OCI-LY7 (cell line): Measurements from ENCODE around the gene FCMR.

Experiments used
- CTCF ChIP-seq: fragments of 200-600 bp; sonication (generic); conservative IDR thresholded peaks from 2 replicates; pipeline ENCODE4 v1.5.1; 2014; ENCODE audit warnings: mild to moderate bottlenecking, antibody characterized with exemption, low read length, moderate library complexity, mixed read lengths
- EZH2phosphoT487 ChIP-seq: fragments of 200-600 bp; sonication (generic); IDR thresholded peaks from 2 replicates; pipeline ENCODE4 v1.6.1; 2018; ENCODE audit warnings: low read depth, borderline replicate concordance, mild to moderate bottlenecking, mixed run types, antibody characterized with exemption, low read length, moderate library complexity, mixed read lengths

DNA sequence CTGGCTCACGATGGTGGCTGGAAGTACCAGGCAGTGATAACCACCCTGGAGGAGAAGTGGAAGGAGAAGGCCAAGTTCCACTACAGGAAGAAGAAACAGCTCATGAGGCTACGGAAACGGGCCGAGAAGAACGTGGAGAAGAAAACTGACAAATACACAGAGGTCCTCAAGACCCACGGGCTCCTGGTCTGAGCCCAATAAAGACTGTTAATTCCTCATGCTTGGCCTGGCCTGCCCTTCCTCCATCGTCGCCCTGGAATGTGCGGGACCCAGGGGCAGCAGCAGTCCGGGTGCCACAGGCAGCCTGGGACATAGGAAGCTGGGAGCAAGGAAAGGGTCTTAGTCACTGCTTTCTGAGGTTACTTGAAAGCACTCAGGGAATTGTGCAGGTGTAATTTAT is 13.7 kb downstream of the FCMR start:
- TF ChIP-seq CTCF: no peak
- TF ChIP-seq EZH2phosphoT487: no peak
